AG08395 (cell line): ENCODE data around the gene MYRFL.
"Not testable (repeated sequence)": the region's sequence is repeated elsewhere in the genome, so short reads cannot be mapped to it uniquely, and the experiment has no call there.

Source experiments
- DNase-seq: peaks from one replicate; pipeline ENCODE4 v3.0.0; 2012; ENCODE audit warnings: mixed read lengths, low spot score

MYRFL gene

GRCh38 chr12:69844416-69844815, 19.4 kb downstream of the MYRFL start:
- DNase-seq = no peak

GRCh38 chr12:69844836-69845235, 19.8 kb downstream of the MYRFL start:
- DNase-seq = no peak

- no peak for DNase-seq
Measured at GRCh38 chr12:69846976-69847375, 21.9 kb downstream of the MYRFL start.

- DNase-seq = no peak
Measured at GRCh38 chr12:69851976-69852375, 26.9 kb downstream of the MYRFL start.

- DNase-seq = not testable (repeated sequence)
Measured at GRCh38 chr12:69853176-69853961, 28.3 kb downstream of the MYRFL start.

GRCh38 chr12:69866698-69867097, 41.7 kb downstream of the MYRFL start:
- DNase-seq = no peak

GRCh38 chr12:69868695-69869094, 43.7 kb downstream of the MYRFL start:
- DNase-seq = no peak

- no peak for DNase-seq
Measured at GRCh38 chr12:69872804-69873203, 47.8 kb downstream of the MYRFL start.

GRCh38 chr12:69873429-69873828, 48.4 kb downstream of the MYRFL start:
- DNase-seq = no peak

GRCh38 chr12:69874606-69875005, 49.6 kb downstream of the MYRFL start:
- DNase-seq = no peak

- DNase-seq = no peak
Measured at GRCh38 chr12:69875416-69875935, 50.4 kb downstream of the MYRFL start.

- DNase-seq = peak; percentile 82
Measured at GRCh38 chr12:69879007-69879960, 54.3 kb downstream of the MYRFL start.

GRCh38 chr12:69880571-69880970, 55.5 kb downstream of the MYRFL start:
- no peak for DNase-seq

- DNase-seq = no peak
Measured at GRCh38 chr12:69881771-69882170, 56.7 kb downstream of the MYRFL start.

- no peak for DNase-seq
Measured at GRCh38 chr12:69884386-69884785, 59.4 kb downstream of the MYRFL start.

- DNase-seq = no peak
Measured at GRCh38 chr12:69885658-69886057, 60.6 kb downstream of the MYRFL start.

- DNase-seq = no peak
Measured at GRCh38 chr12:69886109-69886508, 61.1 kb downstream of the MYRFL start.

- DNase-seq = no peak
Measured at GRCh38 chr12:69886715-69887114, 61.7 kb downstream of the MYRFL start.

- no peak for DNase-seq
Measured at GRCh38 chr12:69888901-69889300, 63.9 kb downstream of the MYRFL start.

GRCh38 chr12:69894800-69895383, 69.9 kb downstream of the MYRFL start:
- DNase-seq = no peak

- no peak for DNase-seq
Measured at GRCh38 chr12:69896653-69897381, 71.8 kb downstream of the MYRFL start.

GRCh38 chr12:69897744-69898143, 72.7 kb downstream of the MYRFL start:
- DNase-seq = peak; percentile 89
